ENCODE data around the gene CD34. TPM values are rescaled to one million over a fixed set of nuclear protein-coding genes. Genes with fewer than 3 reads are reported as not detected.

CD34 gene, protein sequence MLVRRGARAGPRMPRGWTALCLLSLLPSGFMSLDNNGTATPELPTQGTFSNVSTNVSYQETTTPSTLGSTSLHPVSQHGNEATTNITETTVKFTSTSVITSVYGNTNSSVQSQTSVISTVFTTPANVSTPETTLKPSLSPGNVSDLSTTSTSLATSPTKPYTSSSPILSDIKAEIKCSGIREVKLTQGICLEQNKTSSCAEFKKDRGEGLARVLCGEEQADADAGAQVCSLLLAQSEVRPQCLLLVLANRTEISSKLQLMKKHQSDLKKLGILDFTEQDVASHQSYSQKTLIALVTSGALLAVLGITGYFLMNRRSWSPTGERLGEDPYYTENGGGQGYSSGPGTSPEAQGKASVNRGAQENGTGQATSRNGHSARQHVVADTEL
- total RNA-seq (2021): not detected in 2 replicates
- not detected for Bru-seq, nascent RNA
- not detected for BruChase-seq, experiment 1, labeled RNA remaining after a 2-hour chase
- not detected for BruChase-seq, experiment 2, labeled RNA remaining after a 6-hour chase
- long read RNA-seq: 0 reads

DNA sequence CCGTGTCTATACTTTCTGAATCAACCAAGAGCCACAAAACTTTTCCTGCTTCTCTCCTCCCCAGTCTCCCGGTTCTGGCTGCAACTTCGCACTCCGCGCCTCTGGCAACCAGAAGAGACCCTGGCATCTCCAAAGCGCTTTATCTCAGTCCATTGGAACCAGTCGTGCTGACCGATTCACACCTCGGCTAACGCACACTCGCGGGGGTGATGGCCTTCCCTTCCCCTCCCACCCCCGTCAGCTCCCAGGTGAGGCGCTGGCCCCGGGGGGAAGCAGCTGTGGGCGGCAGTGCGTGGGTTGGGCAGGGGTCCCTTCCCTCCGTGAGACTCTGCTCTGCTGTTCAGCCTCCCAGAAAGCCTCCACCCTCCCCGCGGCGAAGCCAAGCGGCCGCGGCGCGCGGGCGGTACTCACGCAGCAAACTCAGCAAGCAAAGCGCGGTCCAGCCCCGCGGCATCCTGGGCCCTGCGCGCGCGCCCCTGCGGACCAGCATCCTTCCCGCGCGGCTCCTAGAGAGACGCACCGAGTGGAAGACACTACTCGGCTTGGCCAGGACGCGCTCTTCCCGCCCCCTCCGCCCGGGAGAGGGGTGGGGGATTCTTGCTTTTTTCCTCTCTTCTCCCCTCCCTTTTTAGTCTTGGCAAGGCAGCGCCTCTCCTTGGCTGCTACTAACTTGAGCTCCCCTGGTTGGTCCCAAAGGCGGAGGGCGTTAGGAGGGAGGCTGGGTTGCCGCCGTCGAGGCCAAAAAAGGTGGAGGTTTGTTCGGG is at the start of gene CD34:
Gene CD34, minus strand, starts transcription at position 535 of the 764 bp plus-strand sequence. Its CDS starts 45 bp downstream, at position 490.
- no TSS peak for BruUV-seq (replicated peaks)
- Histone ChIP-seq H3K36me3 (ENCODE audit: insufficient read depth, low read length, poor library complexity, severe bottlenecking) (no peaks in the 10 kb centered on the region), H3K27me3 (replicated peaks; ENCODE audit: insufficient read depth, low read depth, low read length, poor library complexity) (peaks cover 63% of the 10 kb centered on the region), H3K9me3 (ENCODE audit: low read depth, low read length, poor library complexity, severe bottlenecking) (no peaks in the 10 kb centered on the region), H3K27ac (ENCODE audit: low read depth, low read length, poor library complexity, severe bottlenecking) (no peak within 1 kb of the TSS), H3K4me1 (ENCODE audit: insufficient read depth, low read length, poor library complexity, severe bottlenecking) (no peaks in the 10 kb centered on the region), H3K4me3 (ENCODE audit: low read depth, low read length, poor library complexity, severe bottlenecking) (no peak within 1 kb of the TSS)
- CTCF ChIA-PET: no interaction called here
- TF ChIP-seq CTCF (conservative IDR thresholded peaks at IDR 0.05; ENCODE audit: low read depth, low read length) (no peak), EZH2 (IDR thresholded peaks at IDR 0.05; ENCODE audit: borderline replicate concordance, low read depth, low read length, poor library complexity, severe bottlenecking) (peak; percentile 90)
- POLR2A ChIA-PET (ENCODE audit: low non-redundant PET): interaction anchor here (0.6 kb wide), 1 partner anchor 92 kb away, joined by 3 read pairs; no protein-coding TSS in a partner anchor
- intact Hi-C loops (cut with micrococcal nuclease; ENCODE audit: unreplicated experiment): no loop called here
- DNase-seq (ENCODE audit: low spot score): peak; percentile 17

- peaks cover 62% of the 10 kb centered on the region for H3K27me3 ChIP-seq (replicated peaks; ENCODE audit: insufficient read depth, low read depth, low read length, poor library complexity)
- no peak for DNase-seq (ENCODE audit: low spot score)
- H3K4me3 ChIP-seq (ENCODE audit: low read depth, low read length, poor library complexity, severe bottlenecking): no peak overlapping the region
- H3K27ac ChIP-seq (ENCODE audit: low read depth, low read length, poor library complexity, severe bottlenecking): no peak overlapping the region
- CTCF ChIA-PET: no interaction called here
- POLR2A ChIA-PET (ENCODE audit: low non-redundant PET): no interaction called here
- H3K9me3 ChIP-seq (ENCODE audit: low read depth, low read length, poor library complexity, severe bottlenecking): no peaks in the 10 kb centered on the region
- peaks cover 5% of the 10 kb centered on the region for H3K4me1 ChIP-seq (ENCODE audit: insufficient read depth, low read length, poor library complexity, severe bottlenecking)
- H3K36me3 ChIP-seq (ENCODE audit: insufficient read depth, low read length, poor library complexity, severe bottlenecking): no peaks in the 10 kb centered on the region
- TF ChIP-seq EZH2 (IDR thresholded peaks at IDR 0.05; ENCODE audit: borderline replicate concordance, low read depth, low read length, poor library complexity, severe bottlenecking) (no peak), CTCF (conservative IDR thresholded peaks at IDR 0.05; ENCODE audit: low read depth, low read length) (no peak)
- intact Hi-C loops (cut with micrococcal nuclease; ENCODE audit: unreplicated experiment): no loop called here
- BruUV-seq (replicated peaks): no TSS peak
These were observed 49.4 kb upstream of the CD34 start for GRCh38 chr1:207960346-207960745.

DNA sequence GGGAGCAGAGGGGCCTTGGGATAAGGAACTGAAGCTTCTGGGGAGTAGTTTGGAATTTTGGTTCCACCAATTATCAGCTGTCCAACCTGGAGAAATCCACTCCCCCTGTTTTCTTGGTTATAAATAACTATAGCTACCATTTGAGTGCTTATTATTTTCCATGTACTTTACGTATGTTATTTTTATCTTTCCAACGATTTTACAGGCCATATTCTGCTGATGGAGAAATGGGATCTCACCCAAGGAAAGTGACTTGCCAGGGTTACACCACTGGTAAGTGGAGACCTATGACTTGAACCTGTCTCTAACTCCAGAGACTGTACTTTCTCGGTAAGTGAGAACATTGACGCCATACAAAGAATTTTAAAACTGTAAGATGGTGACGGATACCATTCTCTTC is 49.0 kb upstream of the CD34 start:
- intact Hi-C loops (cut with micrococcal nuclease; ENCODE audit: unreplicated experiment): no loop called here
- ChIA-PET POLR2A (ENCODE audit: low non-redundant PET) (no interaction called here), CTCF (no interaction called here)
- Histone ChIP-seq H3K4me3 (ENCODE audit: low read depth, low read length, poor library complexity, severe bottlenecking) (no peak overlapping the region), H3K4me1 (ENCODE audit: insufficient read depth, low read length, poor library complexity, severe bottlenecking) (peaks cover 5% of the 10 kb centered on the region), H3K36me3 (ENCODE audit: insufficient read depth, low read length, poor library complexity, severe bottlenecking) (no peaks in the 10 kb centered on the region), H3K27me3 (replicated peaks; ENCODE audit: insufficient read depth, low read depth, low read length, poor library complexity) (peaks cover 67% of the 10 kb centered on the region), H3K27ac (ENCODE audit: low read depth, low read length, poor library complexity, severe bottlenecking) (no peak overlapping the region), H3K9me3 (ENCODE audit: low read depth, low read length, poor library complexity, severe bottlenecking) (no peaks in the 10 kb centered on the region)
- TF ChIP-seq CTCF (conservative IDR thresholded peaks at IDR 0.05; ENCODE audit: low read depth, low read length) (no peak), EZH2 (IDR thresholded peaks at IDR 0.05; ENCODE audit: borderline replicate concordance, low read depth, low read length, poor library complexity, severe bottlenecking) (no peak)
- no peak for DNase-seq (ENCODE audit: low spot score)
- BruUV-seq (replicated peaks): no TSS peak

All from A673 (cell line).